IPS-NIHi7 (cell line): Measurements from ENCODE around the gene CASP8AP2.
"Not testable (repeated sequence)": the region's sequence is repeated elsewhere in the genome, so short reads cannot be mapped to it uniquely, and the experiment has no call there.

Experiments used
- DNase-seq: peaks from one replicate; pipeline ENCODE4 v3.0.0; 2012; ENCODE audit warnings: mixed read lengths; ENCODE audit errors: extremely low spot score

Gene CASP8AP2

DNA sequence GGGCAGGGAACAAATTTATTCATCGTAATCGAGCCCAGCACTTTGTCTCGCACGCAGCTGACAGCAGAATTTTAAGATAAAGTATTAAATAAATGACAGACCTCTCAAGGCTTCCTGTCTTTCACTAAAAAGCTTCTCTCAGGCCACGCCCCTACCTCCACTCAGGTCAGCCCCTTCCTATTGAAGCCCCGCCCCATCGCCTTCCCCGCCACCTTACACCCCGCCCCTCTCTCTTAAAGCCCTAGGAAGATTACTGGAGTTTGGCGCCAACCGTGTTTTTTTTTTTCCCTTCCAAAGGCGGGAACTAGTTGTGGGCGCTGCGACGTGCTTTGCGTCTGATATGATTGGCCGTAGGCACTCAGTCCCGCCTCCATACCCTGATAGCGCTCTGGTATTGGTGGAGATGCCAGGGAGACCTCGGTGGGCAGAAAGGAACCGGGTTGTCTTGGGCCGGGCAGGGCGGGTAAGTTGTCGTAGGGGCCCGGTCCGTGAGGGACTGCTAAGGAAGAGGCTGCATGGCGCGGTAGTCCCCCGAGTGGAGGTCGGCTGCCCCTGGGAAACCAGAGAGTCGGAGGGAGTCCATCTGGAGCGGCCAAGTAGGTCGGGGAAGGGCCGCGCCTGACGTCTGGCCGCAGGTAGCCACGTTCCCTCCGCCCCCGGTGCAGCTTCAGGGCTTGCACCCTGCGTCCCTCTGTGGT, at the start of gene CASP8AP2:
Gene CASP8AP2, plus strand, starts transcription at position 409 of the 698 bp plus-strand sequence.
- DNase-seq, result peak; percentile 98

- DNase-seq, result no peak
Measured at GRCh38 chr6:89781070-89782034, 48.3 kb upstream of the CASP8AP2 start.

- no peak for DNase-seq
Measured at GRCh38 chr6:89782222-89782621, 47.5 kb upstream of the CASP8AP2 start.

GRCh38 chr6:89783293-89783692, 46.4 kb upstream of the CASP8AP2 start:
- not testable (repeated sequence) for DNase-seq

DNA sequence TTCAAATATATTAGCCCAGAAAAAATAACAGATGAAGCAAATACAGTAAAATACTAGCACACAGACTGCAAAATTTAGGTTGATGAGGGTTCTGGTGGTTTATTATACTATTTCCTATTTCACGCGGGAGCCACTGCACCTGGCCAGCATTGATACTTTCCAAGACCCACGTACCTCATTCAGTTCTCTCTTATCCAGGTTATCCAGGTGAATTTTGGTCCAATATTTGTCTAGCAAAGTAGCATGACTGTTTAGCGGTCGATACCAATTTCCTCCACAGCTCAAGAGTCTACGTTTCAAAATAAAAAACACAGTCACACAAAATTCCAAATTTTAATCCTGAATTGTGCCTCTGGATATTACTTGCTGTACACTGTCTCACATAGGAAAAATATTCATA, 44.8 kb upstream of the CASP8AP2 start:
- DNase-seq, result no peak

- no peak for DNase-seq
Measured at GRCh38 chr6:89786970-89787369, 42.7 kb upstream of the CASP8AP2 start.

DNA sequence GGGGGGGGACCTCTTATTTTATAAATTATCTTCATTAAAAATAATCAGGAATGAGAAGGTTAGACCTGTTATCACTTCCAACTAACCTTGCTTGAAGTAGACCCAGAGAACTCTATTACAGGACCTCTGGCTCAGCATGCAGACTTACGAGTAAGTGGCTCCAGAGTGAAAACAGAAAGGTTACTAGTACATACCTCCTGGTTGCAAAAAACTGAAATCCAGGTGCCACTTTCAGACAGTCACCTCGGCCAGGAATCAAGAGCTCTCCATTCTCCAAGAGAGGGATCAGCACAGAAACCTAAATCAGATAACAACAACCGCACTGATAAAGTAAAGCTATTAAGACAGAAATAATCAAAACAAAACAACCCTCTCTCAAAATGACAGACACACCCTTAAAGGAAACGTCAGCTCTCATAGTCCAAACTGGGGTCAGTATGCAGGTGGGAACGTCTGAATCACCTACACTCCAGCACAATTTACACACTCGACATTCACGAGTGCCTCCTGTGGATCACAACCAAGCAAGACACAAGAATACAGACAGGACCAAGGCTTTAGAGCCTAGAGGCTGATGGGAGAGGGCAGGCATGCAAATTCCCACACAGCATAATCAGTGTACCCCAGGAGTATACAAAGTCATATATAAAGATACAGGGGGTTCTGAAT, 41.9 kb upstream of the CASP8AP2 start:
- DNase-seq, result no peak

DNA sequence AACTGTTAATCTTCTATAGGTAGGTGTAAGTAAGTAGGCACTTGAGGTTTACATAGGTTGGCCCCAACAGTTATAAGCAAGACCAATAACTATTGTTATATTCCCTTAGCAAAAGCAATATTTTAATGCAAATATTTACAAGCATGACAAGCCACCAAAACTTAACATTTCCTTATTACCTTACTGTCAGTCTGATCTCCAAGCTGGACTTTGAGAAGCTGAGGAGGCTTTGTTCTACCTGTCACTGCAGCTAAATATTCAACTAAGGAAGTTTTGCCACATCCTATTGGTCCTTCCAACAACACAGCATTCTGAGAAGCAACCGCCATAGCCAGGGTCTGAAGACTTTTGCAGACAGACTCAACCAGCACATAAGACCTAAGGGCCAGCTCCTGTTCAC, 39.7 kb upstream of the CASP8AP2 start:
- DNase-seq, result no peak

- DNase-seq, result no peak
Measured at GRCh38 chr6:89790403-89790802, 39.3 kb upstream of the CASP8AP2 start.

DNA sequence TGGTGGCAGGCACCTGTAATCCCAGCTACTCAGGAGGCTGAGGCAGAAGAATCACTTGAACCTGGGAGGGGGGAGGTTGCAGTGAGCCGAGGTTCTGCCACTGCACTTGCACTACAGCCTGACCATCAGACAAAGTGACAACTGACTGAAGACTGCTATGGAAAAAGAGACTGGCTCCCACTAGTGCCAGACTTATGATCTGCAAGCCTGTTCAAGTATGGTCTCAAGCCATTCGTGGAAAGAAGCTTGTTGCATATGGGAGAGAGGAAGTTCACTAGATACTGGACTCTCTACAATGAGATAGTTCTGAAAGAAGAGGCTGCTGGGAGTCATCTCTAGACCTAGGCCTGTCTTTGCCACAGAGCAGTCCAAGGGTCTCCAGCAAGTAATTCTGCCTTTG, 36.8 kb upstream of the CASP8AP2 start:
- peak; percentile 56 for DNase-seq

GRCh38 chr6:89793586-89793985, 36.1 kb upstream of the CASP8AP2 start:
- DNase-seq, result no peak

GRCh38 chr6:89794324-89794723, 35.4 kb upstream of the CASP8AP2 start:
- no peak for DNase-seq

DNA sequence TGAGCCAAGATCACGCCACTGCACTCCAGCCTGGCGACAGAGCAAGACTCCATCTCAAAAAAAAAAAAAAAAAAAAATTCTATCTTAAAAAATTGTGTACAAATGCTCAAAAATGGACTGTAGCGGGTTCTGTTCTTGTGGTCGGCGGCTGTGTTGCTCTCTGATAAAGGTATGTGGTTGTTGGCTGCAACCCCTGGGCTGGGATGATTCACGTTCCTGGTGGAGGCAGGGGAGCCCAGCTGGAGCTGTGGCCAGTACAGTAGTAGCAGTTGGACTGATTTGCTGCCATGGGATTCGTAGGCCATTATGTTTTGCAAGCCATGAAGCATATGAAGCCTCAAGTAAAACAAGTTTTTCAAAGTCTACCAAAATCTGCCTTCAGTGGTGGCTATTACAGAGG, 32.4 kb upstream of the CASP8AP2 start:
- DNase-seq, result no peak

- DNase-seq, result no peak
Measured at GRCh38 chr6:89799096-89799495, 30.6 kb upstream of the CASP8AP2 start.

- peak; percentile 43 for DNase-seq
Measured at GRCh38 chr6:89799756-89800155, 29.9 kb upstream of the CASP8AP2 start.

- DNase-seq, result no peak
Measured at GRCh38 chr6:89803271-89803670, 26.4 kb upstream of the CASP8AP2 start.

DNA sequence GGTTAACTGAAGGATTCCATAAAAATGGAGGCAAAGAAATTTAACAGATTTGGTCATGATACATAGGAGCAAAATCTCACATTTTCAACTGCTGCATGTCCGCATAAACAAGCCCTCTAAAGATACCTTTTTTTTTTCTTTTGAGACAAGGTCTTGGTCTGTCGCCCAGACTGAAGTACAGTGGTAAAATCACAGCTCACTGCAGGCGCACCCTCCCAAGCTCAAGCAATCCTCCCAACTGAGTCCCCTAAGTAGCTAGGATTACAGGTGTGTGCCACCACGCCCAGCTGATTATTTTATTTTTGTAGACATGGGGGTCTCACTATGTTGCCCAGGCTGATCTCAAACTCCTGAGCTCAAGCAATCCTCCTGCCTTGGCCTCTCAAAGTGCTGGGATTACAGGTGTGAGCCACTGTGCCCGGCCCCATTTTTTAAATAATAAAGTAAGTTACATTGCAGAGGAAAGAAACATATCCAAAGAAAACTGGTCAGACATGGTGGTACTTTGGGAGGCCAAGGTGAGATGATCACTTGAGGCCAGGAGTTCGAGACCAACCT, 23.8 kb upstream of the CASP8AP2 start:
- no peak for DNase-seq

DNA sequence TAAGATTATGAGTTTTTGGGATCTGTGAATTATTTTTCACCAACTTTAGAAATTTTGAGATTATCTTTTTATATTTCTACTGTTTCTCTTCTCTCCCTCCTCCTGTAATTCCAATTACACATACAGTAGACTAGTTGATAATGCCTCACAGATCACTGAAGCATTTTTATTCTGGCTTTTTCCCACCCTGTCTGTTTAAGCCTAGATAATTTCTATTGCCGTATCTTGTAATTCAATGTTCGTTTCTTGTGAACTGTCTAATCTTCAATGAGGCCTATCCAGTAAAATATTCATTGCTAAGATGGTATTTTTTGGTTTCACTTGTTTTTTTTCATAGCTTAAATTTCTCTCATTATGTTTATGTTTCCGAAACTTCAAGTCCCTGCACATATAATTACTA, 22.1 kb upstream of the CASP8AP2 start:
- no peak for DNase-seq

DNA sequence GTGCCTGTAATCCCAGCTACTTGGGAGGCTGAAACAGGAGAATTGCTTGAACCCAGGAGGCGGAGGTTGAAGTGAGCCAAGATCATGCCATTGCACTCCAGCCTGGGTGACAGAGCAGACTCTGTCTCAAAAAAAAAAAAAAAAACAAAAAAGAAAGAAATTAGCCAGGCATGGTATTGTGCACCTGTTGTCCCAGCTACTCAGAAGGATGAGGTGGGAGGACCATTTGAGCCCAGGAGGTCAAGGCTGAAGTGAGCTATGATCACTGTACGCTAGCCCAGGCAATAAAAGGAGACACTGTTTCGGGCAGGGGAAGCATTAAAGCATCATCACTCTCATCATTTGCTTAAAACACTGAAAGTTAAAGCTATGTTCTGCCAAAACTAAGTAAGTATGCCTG, 16.3 kb upstream of the CASP8AP2 start:
- not testable (repeated sequence) for DNase-seq

DNA sequence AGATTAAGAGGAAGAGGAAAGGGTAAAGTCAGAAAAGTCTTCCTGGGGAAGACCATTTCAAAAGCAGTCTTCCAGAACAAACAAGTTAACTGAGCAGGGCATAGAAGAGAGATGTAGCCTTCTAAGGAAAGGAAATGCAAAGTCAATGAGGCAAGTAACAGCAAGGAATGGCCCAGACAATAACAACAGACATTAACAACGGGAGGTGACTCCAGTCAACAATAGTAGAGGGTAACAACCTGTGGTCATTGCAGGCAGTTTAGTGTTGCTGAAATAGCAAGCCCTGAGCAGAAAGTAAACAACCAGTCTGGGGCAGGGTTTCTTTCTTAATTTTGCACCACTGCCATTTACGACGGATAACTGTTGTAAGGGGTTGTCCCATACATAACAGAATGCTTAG, 12.2 kb upstream of the CASP8AP2 start:
- DNase-seq, result peak; percentile 66

GRCh38 chr6:89818977-89819335, 10.7 kb upstream of the CASP8AP2 start:
- DNase-seq, result no peak
